Endodermal cell (in vitro differentiated cells): ENCODE results near the gene KCNJ10. TPM values are rescaled to one million over a fixed set of nuclear protein-coding genes. Genes with fewer than 3 reads are reported as not detected.

Experiments
- DNase-seq: peaks from one replicate; pipeline ENCODE4 v3.0.0-alpha.2; 2017
- H3K27ac ChIP-seq: 2 replicates; pipeline ENCODE4 v1.5.1; 2013; ENCODE audit warnings: mild to moderate bottlenecking, low read depth, low read length, moderate library complexity
- H3K27me3 ChIP-seq: 2 replicates; pipeline ENCODE4 v1.6.1; 2013; ENCODE audit warnings: mild to moderate bottlenecking, low read length, moderate library complexity; ENCODE audit not compliant: insufficient read depth, control insufficient read depth, poor library complexity, severe bottlenecking
- H3K36me3 ChIP-seq: 2 replicates; pipeline ENCODE4 v1.7.0; 2013; ENCODE audit warnings: mild to moderate bottlenecking, low read length, moderate library complexity; ENCODE audit not compliant: control insufficient read depth, insufficient read depth
- H3K4me1 ChIP-seq: one replicate; pipeline ENCODE4 v1.7.0; 2013; ENCODE audit warnings: low read length; ENCODE audit not compliant: control insufficient read depth, insufficient read depth
- H3K4me3 ChIP-seq: 2 replicates; pipeline ENCODE4 v1.5.1; 2013; ENCODE audit warnings: mild to moderate bottlenecking, low read length, moderate library complexity
- H3K9ac ChIP-seq: 2 replicates; pipeline ENCODE4 v1.6.1; 2013; ENCODE audit warnings: mild to moderate bottlenecking, low read length, moderate library complexity; ENCODE audit not compliant: poor library complexity, severe bottlenecking; ENCODE audit errors: extremely low read depth
- H3K9me3 ChIP-seq: 2 replicates; pipeline ENCODE4 v1.6.1; 2013; ENCODE audit warnings: mild to moderate bottlenecking, low read length, moderate library complexity; ENCODE audit not compliant: control insufficient read depth
- H3K27ac Mint-ChIP-seq: 2 replicates; pipeline ENCODE4 v1.8.0; 2020; ENCODE audit warnings: mixed read lengths
- H3K27me3 Mint-ChIP-seq: 2 replicates; pipeline ENCODE4 v1.8.0; 2021; ENCODE audit warnings: mild to moderate bottlenecking, mixed read lengths; ENCODE audit not compliant: insufficient read depth
- H3K36me3 Mint-ChIP-seq: 2 replicates; pipeline ENCODE4 v1.8.0; 2020; ENCODE audit warnings: low read depth, mixed read lengths
- H3K4me1 Mint-ChIP-seq: 2 replicates; pipeline ENCODE4 v1.8.0; 2020; ENCODE audit warnings: mixed read lengths
- H3K4me3 Mint-ChIP-seq: 2 replicates; pipeline ENCODE4 v1.8.0; 2020; ENCODE audit warnings: mild to moderate bottlenecking, moderate library complexity, mixed read lengths
- H3K9me3 Mint-ChIP-seq: 2 replicates; pipeline ENCODE4 v1.8.0; 2020; ENCODE audit warnings: mild to moderate bottlenecking, mixed read lengths
- WGBS, 2 experiments: methylation state at CpG; one replicate each; pipeline versions ENCODE4 v1.1.5 to v1.1.7; 2013; ENCODE audit warnings: missing lambda C conversion rate in 2 of 2, mixed read lengths in 1 of 2; ENCODE audit not compliant: insufficient coverage in 1 of 2, insufficient read length in 1 of 2; 5-methylcytosine and 5-hydroxymethylcytosine counted together
- total RNA-seq, 2 donors: library from RNA; stranded (reverse); fragmentation: NEBNext Ultra II Directional in 1 of 2; extraction: Animal tissue kit (Norgen Biotek cat#: 25700) in 1 of 2; gene quantifications; 2 replicates in 1 of 2; 3 replicates in 1 of 2; pipeline ENCODE4 v1.2.1, GENCODE V29; 2021
- TF ChIP-seq, protein P1 (sequence below): fragments of 200-600 bp; sonication (generic); conservative IDR thresholded peaks from 2 replicates; pipeline ENCODE4 v1.5.0; 2021; ENCODE audit warnings: antibody characterized with exemption, mild to moderate bottlenecking

KCNJ10 gene
- total RNA-seq, 2 donors from 2014 or later: 0.26 TPM; not detected in 1

- WGBS, 2 experiments: 88 to 89% methylated on average over 1 of the region's 1 CpG
- Histone ChIP-seq H3K4me1 (no peaks in the 10 kb centered on the region), H3K36me3 (no peaks in the 10 kb centered on the region), H3K27ac (no peak overlapping the region), H3K4me3 (no peak overlapping the region), H3K9me3 (no peaks in the 10 kb centered on the region), H3K9ac (no peak overlapping the region), H3K27me3 (no peaks in the 10 kb centered on the region)
- Mint-ChIP-seq H3K36me3 (no peaks in the 10 kb centered on the region), H3K9me3 (no peaks in the 10 kb centered on the region), H3K4me3 (no peak overlapping the region), H3K27ac (no peak overlapping the region), H3K4me1 (peaks cover 9% of the 10 kb centered on the region), H3K27me3 (peaks cover 2% of the 10 kb centered on the region)
- TF ChIP-seq, protein P1, sequence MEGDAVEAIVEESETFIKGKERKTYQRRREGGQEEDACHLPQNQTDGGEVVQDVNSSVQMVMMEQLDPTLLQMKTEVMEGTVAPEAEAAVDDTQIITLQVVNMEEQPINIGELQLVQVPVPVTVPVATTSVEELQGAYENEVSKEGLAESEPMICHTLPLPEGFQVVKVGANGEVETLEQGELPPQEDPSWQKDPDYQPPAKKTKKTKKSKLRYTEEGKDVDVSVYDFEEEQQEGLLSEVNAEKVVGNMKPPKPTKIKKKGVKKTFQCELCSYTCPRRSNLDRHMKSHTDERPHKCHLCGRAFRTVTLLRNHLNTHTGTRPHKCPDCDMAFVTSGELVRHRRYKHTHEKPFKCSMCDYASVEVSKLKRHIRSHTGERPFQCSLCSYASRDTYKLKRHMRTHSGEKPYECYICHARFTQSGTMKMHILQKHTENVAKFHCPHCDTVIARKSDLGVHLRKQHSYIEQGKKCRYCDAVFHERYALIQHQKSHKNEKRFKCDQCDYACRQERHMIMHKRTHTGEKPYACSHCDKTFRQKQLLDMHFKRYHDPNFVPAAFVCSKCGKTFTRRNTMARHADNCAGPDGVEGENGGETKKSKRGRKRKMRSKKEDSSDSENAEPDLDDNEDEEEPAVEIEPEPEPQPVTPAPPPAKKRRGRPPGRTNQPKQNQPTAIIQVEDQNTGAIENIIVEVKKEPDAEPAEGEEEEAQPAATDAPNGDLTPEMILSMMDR: no peak
- DNase-seq: peak; percentile 11
Measured at GRCh38 chr1:159988006-159988405, 82.0 kb downstream of the KCNJ10 start.

DNA sequence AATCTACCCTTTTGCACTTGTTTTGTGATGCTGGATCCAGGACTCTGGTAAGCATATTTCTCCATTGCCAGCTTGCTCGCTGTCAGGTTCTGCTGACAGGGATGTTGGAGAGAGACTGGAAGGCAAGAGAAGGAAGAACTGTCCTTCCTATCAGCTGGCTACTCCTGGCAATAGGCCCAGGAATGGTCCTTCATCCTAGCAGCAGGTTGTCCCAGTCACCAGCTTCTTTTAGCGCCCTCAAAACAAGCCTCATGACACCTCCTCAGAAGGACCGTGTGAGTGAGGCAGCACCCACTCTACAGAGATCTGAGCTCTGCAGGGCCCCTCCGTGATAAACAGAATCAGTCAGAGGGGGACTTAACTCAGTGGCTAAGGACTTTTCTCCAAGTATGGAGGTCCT is 82.8 kb downstream of the KCNJ10 start:
- peaks cover 2% of the 10 kb centered on the region for H3K27me3 Mint-ChIP-seq
- no peak overlapping the region for H3K4me3 ChIP-seq
- 75 to 89% methylated on average over 4 of the region's 4 CpGs for WGBS, 2 experiments
- H3K36me3 ChIP-seq: no peaks in the 10 kb centered on the region
- no peaks in the 10 kb centered on the region for H3K9me3 Mint-ChIP-seq
- no peaks in the 10 kb centered on the region for H3K9me3 ChIP-seq
- TF ChIP-seq, protein P1: no peak
- H3K9ac ChIP-seq: no peak overlapping the region
- no peak overlapping the region for H3K27ac ChIP-seq
- peaks cover 7% of the 10 kb centered on the region for H3K4me1 Mint-ChIP-seq
- no peak overlapping the region for H3K27ac Mint-ChIP-seq
- peaks cover under 1% of the 10 kb centered on the region for H3K27me3 ChIP-seq
- no peaks in the 10 kb centered on the region for H3K4me1 ChIP-seq
- no peak overlapping the region for H3K4me3 Mint-ChIP-seq
- no peaks in the 10 kb centered on the region for H3K36me3 Mint-ChIP-seq
- peak; percentile 32 for DNase-seq

GRCh38 chr1:159986531-159986930 is 83.4 kb downstream of the KCNJ10 start:
- no peak overlapping the region for H3K4me3 ChIP-seq
- H3K4me3 Mint-ChIP-seq: no peak overlapping the region
- H3K9ac ChIP-seq: no peak overlapping the region
- peaks cover 7% of the 10 kb centered on the region for H3K27me3 ChIP-seq
- no peaks in the 10 kb centered on the region for H3K9me3 ChIP-seq
- H3K36me3 ChIP-seq: no peaks in the 10 kb centered on the region
- H3K36me3 Mint-ChIP-seq: no peaks in the 10 kb centered on the region
- peak; percentile 21 for DNase-seq
- H3K4me1 Mint-ChIP-seq: peaks cover 7% of the 10 kb centered on the region
- TF ChIP-seq, protein P1: no peak
- H3K27ac Mint-ChIP-seq: no peak overlapping the region
- WGBS, 2 experiments: 71 to 88% methylated on average over 1 of the region's 1 CpG
- peaks cover 5% of the 10 kb centered on the region for H3K27me3 Mint-ChIP-seq
- no peak overlapping the region for H3K27ac ChIP-seq
- no peaks in the 10 kb centered on the region for H3K4me1 ChIP-seq
- no peaks in the 10 kb centered on the region for H3K9me3 Mint-ChIP-seq
